Loucy (cell line): Measurements from ENCODE around the gene OBI1.

Experiments used
- H2AFZ ChIP-seq: fragments of 200-600 bp; sonication (generic); 2 replicates; pipeline ENCODE4 v1.6.0; 2016; ENCODE audit warnings: antibody characterized with exemption, mild to moderate bottlenecking, low read length, moderate library complexity
- H3F3A ChIP-seq: fragments of 200-600 bp; 2 replicates; pipeline ENCODE4 v1.6.0; 2016; ENCODE audit warnings: antibody characterized with exemption, low read depth, mild to moderate bottlenecking
- H3K27me3 ChIP-seq: fragments of 200-600 bp; sonication (generic); 2 replicates; pipeline ENCODE4 v1.6.1; 2014; ENCODE audit warnings: low read length, mild to moderate bottlenecking; ENCODE audit not compliant: insufficient read depth, poor library complexity, severe bottlenecking
- H3K36me3 ChIP-seq: fragments of 200-600 bp; sonication (generic); 2 replicates; pipeline ENCODE4 v1.6.1; 2016; ENCODE audit warnings: low read length; ENCODE audit not compliant: insufficient read depth
- H3K4me1 ChIP-seq: fragments of 200-600 bp; sonication (generic); 2 replicates; pipeline ENCODE4 v1.5.1; 2014; ENCODE audit warnings: low read length, mild to moderate bottlenecking; ENCODE audit not compliant: insufficient read depth, poor library complexity, severe bottlenecking
- H3K4me2 ChIP-seq: fragments of 200-600 bp; sonication (generic); 2 replicates; pipeline ENCODE4 v1.6.0; 2014; ENCODE audit warnings: antibody characterized with exemption, low read length, low read depth, mild to moderate bottlenecking; ENCODE audit not compliant: poor library complexity, severe bottlenecking
- H3K4me3 ChIP-seq: fragments of 200-600 bp; sonication (generic); 2 replicates; pipeline ENCODE4 v1.5.1; 2014; ENCODE audit warnings: low read length, mild to moderate bottlenecking, mixed read lengths; ENCODE audit not compliant: poor library complexity, severe bottlenecking
- H3K79me2 ChIP-seq: fragments of 200-600 bp; sonication (generic); 2 replicates; pipeline ENCODE4 v1.6.1; 2014; ENCODE audit warnings: low read length; ENCODE audit not compliant: insufficient read depth
- H3K9ac ChIP-seq: fragments of 200-600 bp; sonication (generic); 2 replicates; pipeline ENCODE4 v1.6.0; 2014; ENCODE audit warnings: mild to moderate bottlenecking, low read depth, low read length, moderate library complexity; ENCODE audit not compliant: poor library complexity, severe bottlenecking
- H3K9me2 ChIP-seq: fragments of 200-600 bp; sonication (generic); replicated peaks from 2 replicates; pipeline ENCODE4 v1.6.1; 2016; ENCODE audit warnings: low read depth, low read length, mixed read lengths
- H3K9me3 ChIP-seq: fragments of 200-600 bp; sonication (generic); 2 replicates; pipeline ENCODE4 v1.6.1; 2014; ENCODE audit warnings: mild to moderate bottlenecking, antibody characterized with exemption, low read length, low read depth; ENCODE audit not compliant: insufficient read depth
- H4K20me1 ChIP-seq: fragments of 200-600 bp; sonication (generic); 2 replicates; pipeline ENCODE4 v1.6.0; 2014; ENCODE audit warnings: antibody characterized with exemption, low read length, mild to moderate bottlenecking; ENCODE audit not compliant: insufficient read depth, poor library complexity, severe bottlenecking
- EZH2phosphoT487 ChIP-seq: fragments of 200-600 bp; IDR thresholded peaks from 2 replicates; pipeline ENCODE4 v1.6.1; 2018; ENCODE audit warnings: antibody characterized with exemption, mild to moderate bottlenecking, moderate library complexity, borderline replicate concordance
- TF ChIP-seq, protein P1 (sequence below): fragments of 200-600 bp; sonication (generic); conservative IDR thresholded peaks from 2 replicates; pipeline ENCODE4 v1.5.1; 2014; ENCODE audit warnings: mild to moderate bottlenecking, antibody characterized with exemption, low read length

OBI1 gene

DNA sequence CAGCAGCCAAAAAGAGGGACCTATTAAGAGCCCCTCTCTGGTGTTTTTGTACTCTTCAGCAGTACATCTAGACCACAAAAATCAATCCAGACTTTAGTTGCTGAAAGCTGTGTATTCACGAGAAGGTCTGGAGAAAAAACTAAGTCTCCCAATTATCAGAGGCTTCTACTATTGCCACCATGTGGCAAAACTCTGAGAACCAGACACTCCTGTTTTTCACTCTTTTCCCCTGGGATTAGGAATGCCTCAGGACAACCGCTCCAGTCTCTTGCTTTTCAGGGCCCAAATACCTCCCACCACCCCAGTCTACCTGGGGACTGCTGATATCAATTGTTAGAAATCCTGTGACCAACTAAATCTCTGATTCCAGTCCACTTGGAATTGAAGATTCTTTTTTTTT, 30.1 kb upstream of the OBI1 start:
- no peak overlapping the region for H3K9ac ChIP-seq
- H3F3A ChIP-seq, result no peaks in the 10 kb centered on the region
- H3K9me2 ChIP-seq, result no peaks in the 10 kb centered on the region
- H3K79me2 ChIP-seq, result no peaks in the 10 kb centered on the region
- H3K4me2 ChIP-seq, result no peak overlapping the region
- H3K4me1 ChIP-seq, result peaks cover 23% of the 10 kb centered on the region
- no peaks in the 10 kb centered on the region; the same call in 1 of the 2 replicates for H3K9me3 ChIP-seq
- no peaks in the 10 kb centered on the region for H4K20me1 ChIP-seq
- H3K36me3 ChIP-seq, result no peaks in the 10 kb centered on the region
- TF ChIP-seq, protein P1, sequence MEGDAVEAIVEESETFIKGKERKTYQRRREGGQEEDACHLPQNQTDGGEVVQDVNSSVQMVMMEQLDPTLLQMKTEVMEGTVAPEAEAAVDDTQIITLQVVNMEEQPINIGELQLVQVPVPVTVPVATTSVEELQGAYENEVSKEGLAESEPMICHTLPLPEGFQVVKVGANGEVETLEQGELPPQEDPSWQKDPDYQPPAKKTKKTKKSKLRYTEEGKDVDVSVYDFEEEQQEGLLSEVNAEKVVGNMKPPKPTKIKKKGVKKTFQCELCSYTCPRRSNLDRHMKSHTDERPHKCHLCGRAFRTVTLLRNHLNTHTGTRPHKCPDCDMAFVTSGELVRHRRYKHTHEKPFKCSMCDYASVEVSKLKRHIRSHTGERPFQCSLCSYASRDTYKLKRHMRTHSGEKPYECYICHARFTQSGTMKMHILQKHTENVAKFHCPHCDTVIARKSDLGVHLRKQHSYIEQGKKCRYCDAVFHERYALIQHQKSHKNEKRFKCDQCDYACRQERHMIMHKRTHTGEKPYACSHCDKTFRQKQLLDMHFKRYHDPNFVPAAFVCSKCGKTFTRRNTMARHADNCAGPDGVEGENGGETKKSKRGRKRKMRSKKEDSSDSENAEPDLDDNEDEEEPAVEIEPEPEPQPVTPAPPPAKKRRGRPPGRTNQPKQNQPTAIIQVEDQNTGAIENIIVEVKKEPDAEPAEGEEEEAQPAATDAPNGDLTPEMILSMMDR, result 0 out of 2 replicates have a peak, but pooled peaks have one; percentile 13
- TF ChIP-seq EZH2phosphoT487, result no peak
- no peaks in the 10 kb centered on the region for H3K27me3 ChIP-seq
- H2AFZ ChIP-seq, result no peak overlapping the region
- H3K4me3 ChIP-seq, result no peak overlapping the region

DNA sequence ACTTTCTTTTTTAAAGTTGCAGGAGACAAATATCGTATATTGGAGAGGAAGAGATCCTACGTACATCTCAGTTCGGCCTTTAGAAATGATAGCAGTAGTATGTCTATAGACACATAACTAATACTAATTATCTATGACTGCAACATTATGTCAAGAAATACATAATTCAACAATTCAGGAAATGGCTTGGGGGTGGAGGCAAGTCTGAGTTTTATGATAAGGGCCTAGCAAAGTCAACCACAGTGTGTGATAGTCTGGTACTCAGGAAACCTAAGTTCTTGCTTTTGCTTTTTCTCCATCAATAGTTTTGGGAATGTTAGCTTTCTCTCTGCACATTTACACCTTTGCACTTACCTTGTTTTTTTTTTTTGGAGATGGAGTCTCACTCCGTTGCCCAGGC, 27.5 kb upstream of the OBI1 start:
- no peaks in the 10 kb centered on the region for H4K20me1 ChIP-seq
- no peaks in the 10 kb centered on the region; the same call in 1 of the 2 replicates for H3K9me3 ChIP-seq
- no peak overlapping the region for H3K9ac ChIP-seq
- H3K9me2 ChIP-seq, result no peaks in the 10 kb centered on the region
- H3K79me2 ChIP-seq, result no peaks in the 10 kb centered on the region
- H3F3A ChIP-seq, result no peaks in the 10 kb centered on the region
- TF ChIP-seq, protein P1, result no peak
- no peak for TF ChIP-seq EZH2phosphoT487
- H3K36me3 ChIP-seq, result no peaks in the 10 kb centered on the region
- H3K27me3 ChIP-seq, result no peaks in the 10 kb centered on the region
- H3K4me3 ChIP-seq, result no peak overlapping the region
- no peak overlapping the region for H2AFZ ChIP-seq
- peaks cover 23% of the 10 kb centered on the region for H3K4me1 ChIP-seq
- H3K4me2 ChIP-seq, result peak overlapping the region; percentile 50

- no peaks in the 10 kb centered on the region for H3K36me3 ChIP-seq
- H3K9me3 ChIP-seq, result no peaks in the 10 kb centered on the region; the same call in 1 of the 2 replicates
- no peak overlapping the region for H2AFZ ChIP-seq
- no peaks in the 10 kb centered on the region for H3K9me2 ChIP-seq
- H3K4me1 ChIP-seq, result peaks cover 2% of the 10 kb centered on the region
- H3K27me3 ChIP-seq, result no peaks in the 10 kb centered on the region
- no peaks in the 10 kb centered on the region for H4K20me1 ChIP-seq
- no peak overlapping the region for H3K4me2 ChIP-seq
- no peak overlapping the region for H3K9ac ChIP-seq
- TF ChIP-seq, protein P1, result no peak
- TF ChIP-seq EZH2phosphoT487, result no peak
- no peaks in the 10 kb centered on the region for H3K79me2 ChIP-seq
- no peak overlapping the region for H3K4me3 ChIP-seq
- no peaks in the 10 kb centered on the region for H3F3A ChIP-seq
Measured at GRCh38 chr13:78680576-78681350, 21.8 kb upstream of the OBI1 start.
